Trophoblast cell (in vitro differentiated cells and primary cell): Measurements from ENCODE around the gene CYP51A1.

Experiments
- DNase-seq, 2 donors: peaks; one replicate each; pipeline ENCODE4 v3.0.0-alpha.2; 2016
- H2AFZ ChIP-seq: 2 replicates; pipeline ENCODE4 v1.6.1; 2013; ENCODE audit warnings: low read length, moderate library complexity, mild to moderate bottlenecking; ENCODE audit not compliant: insufficient read depth, poor library complexity
- H2AK5ac ChIP-seq: 2 replicates; pipeline ENCODE4 v1.6.1; 2013; ENCODE audit warnings: mild to moderate bottlenecking, low read length
- H2BK120ac ChIP-seq: 2 replicates; pipeline ENCODE4 v1.6.1; 2013; ENCODE audit warnings: low read length, mild to moderate bottlenecking, moderate library complexity; ENCODE audit not compliant: insufficient read depth, poor library complexity
- H2BK12ac ChIP-seq: 2 replicates; pipeline ENCODE4 v1.6.1; 2013; ENCODE audit warnings: mild to moderate bottlenecking, low read length, moderate library complexity
- H2BK5ac ChIP-seq: 2 replicates; pipeline ENCODE4 v1.6.1; 2013; ENCODE audit warnings: low read length, low read depth, moderate library complexity, mild to moderate bottlenecking; ENCODE audit not compliant: poor library complexity
- H3K14ac ChIP-seq: 2 replicates; pipeline ENCODE4 v1.6.1; 2013; ENCODE audit warnings: mild to moderate bottlenecking, low read length
- H3K18ac ChIP-seq: 2 replicates; pipeline ENCODE4 v1.6.1; 2013; ENCODE audit warnings: mild to moderate bottlenecking, low read length
- H3K23ac ChIP-seq: 2 replicates; pipeline ENCODE4 v1.6.1; 2013; ENCODE audit warnings: low read length
- H3K27ac ChIP-seq: 2 replicates; pipeline ENCODE4 v1.5.1; 2013; ENCODE audit warnings: low read depth, mild to moderate bottlenecking, inconsistent platforms, low read length, moderate library complexity
- H3K27me3 ChIP-seq: 2 replicates; pipeline ENCODE4 v1.6.1; 2013; ENCODE audit warnings: inconsistent platforms, mild to moderate bottlenecking, low read length, moderate library complexity; ENCODE audit not compliant: insufficient read depth
- H3K36me3 ChIP-seq, 2 experiments: 1 replicate in 1 of 2; 2 replicates in 1 of 2; pipeline ENCODE4 v1.6.1; 2013; ENCODE audit warnings: low read length in 2 of 2, mild to moderate bottlenecking in 2 of 2, moderate library complexity in 1 of 2; ENCODE audit not compliant: insufficient read depth in 2 of 2, control insufficient read depth in 1 of 2
- H3K4ac ChIP-seq: 2 replicates; pipeline ENCODE4 v1.6.1; 2013; ENCODE audit warnings: low read depth, mild to moderate bottlenecking, low read length, moderate library complexity
- H3K4me1 ChIP-seq, 2 experiments: 1 replicate in 1 of 2; 2 replicates in 1 of 2; pipeline ENCODE4 v1.6.1; 2013; ENCODE audit warnings: low read length in 2 of 2, mild to moderate bottlenecking in 2 of 2, moderate library complexity in 1 of 2; ENCODE audit not compliant: insufficient read depth in 2 of 2, control insufficient read depth in 1 of 2
- H3K4me2 ChIP-seq: 2 replicates; pipeline ENCODE4 v1.6.1; 2013; ENCODE audit warnings: inconsistent platforms, mild to moderate bottlenecking, low read length, moderate library complexity
- H3K4me3 ChIP-seq: 2 replicates; pipeline ENCODE4 v1.5.1; 2013; ENCODE audit warnings: mild to moderate bottlenecking, low read depth, low read length, inconsistent platforms
- H3K79me1 ChIP-seq: one replicate; pipeline ENCODE4 v1.6.1; 2013; ENCODE audit warnings: low read length
- H3K79me2 ChIP-seq: 2 replicates; pipeline ENCODE4 v1.6.1; 2013; ENCODE audit warnings: low read length, mild to moderate bottlenecking; ENCODE audit not compliant: control insufficient read depth, insufficient read depth, poor library complexity
- H3K9ac ChIP-seq: 2 replicates; pipeline ENCODE4 v1.6.1; 2013; ENCODE audit warnings: mild to moderate bottlenecking, low read length
- H3K9me3 ChIP-seq: 2 replicates; pipeline ENCODE4 v1.6.1; 2013; ENCODE audit warnings: low read depth, mild to moderate bottlenecking, control low read depth, inconsistent platforms, low read length; ENCODE audit not compliant: insufficient read depth
- H4K12ac ChIP-seq: 2 replicates; pipeline ENCODE4 v1.6.1; 2013; ENCODE audit warnings: low read depth, mild to moderate bottlenecking, low read length, moderate library complexity
- H4K8ac ChIP-seq: 2 replicates; pipeline ENCODE4 v1.6.1; 2013; ENCODE audit warnings: low read depth, mild to moderate bottlenecking, low read length, moderate library complexity
- H4K91ac ChIP-seq: one replicate; pipeline ENCODE4 v1.6.1; 2013; ENCODE audit warnings: low read depth, mild to moderate bottlenecking, low read length, moderate library complexity
- WGBS: extraction: QIAGEN DNeasy Blood & Tissue Kit; methylation state at CpG from one replicate; pipeline ENCODE4 v1.1.7; 2013; ENCODE audit warnings: missing lambda C conversion rate; ENCODE audit not compliant: insufficient read length, insufficient coverage; ENCODE audit errors: extremely low coverage; 5-methylcytosine and 5-hydroxymethylcytosine counted together

The CYP51A1 gene

GRCh38 chr7:92161271-92161670, 27.0 kb upstream of the CYP51A1 start:
- Histone ChIP-seq H3K18ac (no peak overlapping the region), H4K8ac (no peak overlapping the region), H3K79me2 (no peaks in the 10 kb centered on the region), H3K9ac (no peak overlapping the region), H3K14ac (no peak overlapping the region), H3K79me1 (peaks cover 2% of the 10 kb centered on the region), H3K4me3 (no peak overlapping the region), H3K23ac (no peak overlapping the region), H3K9me3 (no peaks in the 10 kb centered on the region), H4K12ac (no peak overlapping the region), H2BK5ac (no peak overlapping the region), H3K27ac (no peak overlapping the region), H2BK120ac (no peak overlapping the region), H3K36me3 (no peaks in the 10 kb centered on the region), H4K91ac (no peak overlapping the region), H2BK12ac (no peak overlapping the region), H3K4ac (no peak overlapping the region), H3K27me3 (no peaks in the 10 kb centered on the region), H3K4me1 (no peaks in the 10 kb centered on the region), H2AFZ (no peak overlapping the region), H2AK5ac (no peak overlapping the region), H3K4me2 (no peak overlapping the region)
- WGBS = no CpG with 5 or more reads among the region's 1 CpG
- DNase-seq = peak; percentile 30 to 81

GRCh38 chr7:92158660-92159575, 24.6 kb upstream of the CYP51A1 start:
- no peak overlapping the region for H3K9ac ChIP-seq
- H4K91ac ChIP-seq = no peak overlapping the region
- H3K9me3 ChIP-seq = no peaks in the 10 kb centered on the region
- no peak overlapping the region for H2AFZ ChIP-seq
- H3K79me1 ChIP-seq = no peaks in the 10 kb centered on the region
- H2AK5ac ChIP-seq = no peak overlapping the region
- H3K79me2 ChIP-seq = no peaks in the 10 kb centered on the region
- H3K27ac ChIP-seq = no peak overlapping the region
- H3K18ac ChIP-seq = no peak overlapping the region
- no peak for DNase-seq
- no CpG with 5 or more reads among the region's 3 CpGs for WGBS
- no peak overlapping the region for H4K12ac ChIP-seq
- no peak overlapping the region for H3K4ac ChIP-seq
- no peak overlapping the region for H3K4me3 ChIP-seq
- no peaks in the 10 kb centered on the region for H3K4me1 ChIP-seq
- H2BK120ac ChIP-seq = no peak overlapping the region
- H3K23ac ChIP-seq = no peak overlapping the region
- H3K4me2 ChIP-seq = no peak overlapping the region
- no peak overlapping the region for H2BK5ac ChIP-seq
- H4K8ac ChIP-seq = no peak overlapping the region
- H3K36me3 ChIP-seq = no peaks in the 10 kb centered on the region
- no peak overlapping the region for H2BK12ac ChIP-seq
- H3K14ac ChIP-seq = no peak overlapping the region
- no peaks in the 10 kb centered on the region for H3K27me3 ChIP-seq

GRCh38 chr7:92156990-92157389, 22.7 kb upstream of the CYP51A1 start:
- H3K36me3 ChIP-seq = no peaks in the 10 kb centered on the region
- no peak overlapping the region for H3K23ac ChIP-seq
- H3K4me1 ChIP-seq = no peaks in the 10 kb centered on the region
- H2AK5ac ChIP-seq = no peak overlapping the region
- no peaks in the 10 kb centered on the region for H3K9me3 ChIP-seq
- H3K9ac ChIP-seq = no peak overlapping the region
- H3K79me1 ChIP-seq = no peaks in the 10 kb centered on the region
- H2BK120ac ChIP-seq = no peak overlapping the region
- no peak overlapping the region for H4K12ac ChIP-seq
- H4K91ac ChIP-seq = no peak overlapping the region
- no peak overlapping the region for H3K4me2 ChIP-seq
- no peak overlapping the region for H3K14ac ChIP-seq
- H3K18ac ChIP-seq = no peak overlapping the region
- no peak overlapping the region for H3K27ac ChIP-seq
- DNase-seq = no peak
- H4K8ac ChIP-seq = no peak overlapping the region
- no peak overlapping the region for H2AFZ ChIP-seq
- no peaks in the 10 kb centered on the region for H3K27me3 ChIP-seq
- no peak overlapping the region for H3K4me3 ChIP-seq
- no peak overlapping the region for H2BK5ac ChIP-seq
- H3K79me2 ChIP-seq = no peaks in the 10 kb centered on the region
- no peak overlapping the region for H3K4ac ChIP-seq
- no peak overlapping the region for H2BK12ac ChIP-seq

GRCh38 chr7:92155108-92155739, 20.9 kb upstream of the CYP51A1 start:
- Histone ChIP-seq H3K36me3 (no peaks in the 10 kb centered on the region), H2BK120ac (no peak overlapping the region), H2BK12ac (no peak overlapping the region), H3K27ac (no peak overlapping the region), H2AK5ac (no peak overlapping the region), H3K14ac (no peak overlapping the region), H2BK5ac (no peak overlapping the region), H3K79me1 (no peaks in the 10 kb centered on the region), H4K91ac (no peak overlapping the region), H4K12ac (no peak overlapping the region), H3K23ac (no peak overlapping the region), H3K4ac (no peak overlapping the region), H3K27me3 (no peaks in the 10 kb centered on the region), H3K4me1 (no peaks in the 10 kb centered on the region), H4K8ac (no peak overlapping the region), H3K18ac (no peak overlapping the region), H3K9me3 (no peaks in the 10 kb centered on the region), H3K4me3 (no peak overlapping the region), H2AFZ (no peak overlapping the region), H3K9ac (no peak overlapping the region), H3K4me2 (no peak overlapping the region), H3K79me2 (no peaks in the 10 kb centered on the region)
- peak in 1 of 2 donors; percentile 4 for DNase-seq
- no CpG with 5 or more reads among the region's 1 CpG for WGBS
